ES-I3 (cell line): Measurements from ENCODE around the gene LY6G6D.

Experiments
- H3K36me3 ChIP-seq: 2 replicates; pipeline ENCODE4 v1.6.1; 2013; ENCODE audit warnings: mild to moderate bottlenecking, low read length, control low read depth, moderate library complexity; ENCODE audit not compliant: insufficient read depth
- H3K4me1 ChIP-seq: 2 replicates; pipeline ENCODE4 v1.6.1; 2013; ENCODE audit warnings: mild to moderate bottlenecking, control low read depth, low read length; ENCODE audit not compliant: insufficient read depth
- H3K9ac ChIP-seq: 2 replicates; pipeline ENCODE4 v1.6.1; 2013; ENCODE audit warnings: low read depth, mild to moderate bottlenecking, low read length, moderate library complexity
- H3K9me3 ChIP-seq: 2 replicates; pipeline ENCODE4 v1.6.1; 2013; ENCODE audit warnings: mild to moderate bottlenecking, low read length, moderate library complexity; ENCODE audit not compliant: control insufficient read depth, insufficient read depth

Gene LY6G6D

DNA sequence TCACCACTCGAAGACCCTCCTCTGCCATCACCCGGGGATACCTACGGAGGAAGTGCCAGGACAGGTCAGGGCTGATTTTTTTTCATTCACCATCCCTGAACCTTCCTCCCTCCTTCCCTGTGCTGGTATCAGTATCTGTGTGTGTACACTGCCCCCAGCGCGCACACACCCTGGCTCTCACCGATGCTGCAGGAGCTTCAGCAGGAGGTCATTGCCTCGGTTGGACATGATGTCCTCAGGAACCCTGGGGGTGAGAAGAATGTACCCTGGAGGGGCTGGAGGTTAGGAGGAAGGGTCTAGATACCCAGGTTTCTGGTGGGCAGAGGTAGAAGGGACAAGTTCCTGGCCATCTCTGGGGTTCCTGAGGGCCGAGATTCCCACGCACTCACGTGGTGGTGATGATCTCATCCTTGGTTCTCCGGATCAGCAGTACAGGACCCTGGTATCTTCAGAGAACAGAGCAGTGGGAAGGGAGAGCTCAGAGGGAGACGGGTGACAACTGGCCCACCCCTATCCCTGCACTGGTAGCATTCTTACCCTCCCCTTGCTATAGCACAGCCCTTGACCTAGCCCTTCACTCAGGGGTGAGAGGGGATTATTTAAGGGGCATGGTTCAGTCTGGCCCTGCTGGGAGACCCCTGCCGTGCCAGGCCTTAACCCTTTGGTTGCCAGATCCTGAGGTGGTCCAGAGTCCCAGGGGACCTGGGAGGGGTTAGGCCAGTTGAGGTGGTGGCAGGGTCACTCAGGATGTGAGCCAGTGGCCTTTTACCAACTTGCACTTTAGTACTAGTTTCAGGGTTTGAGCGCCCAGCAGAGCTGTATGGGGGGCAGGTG is 27.1 kb upstream of the LY6G6D start:
- Histone ChIP-seq H3K9me3 (no peaks in the 10 kb centered on the region), H3K9ac (no peak overlapping the region), H3K36me3 (peaks cover 15% of the 10 kb centered on the region), H3K4me1 (peaks cover 6% of the 10 kb centered on the region; the same call in 1 of the 2 replicates)

DNA sequence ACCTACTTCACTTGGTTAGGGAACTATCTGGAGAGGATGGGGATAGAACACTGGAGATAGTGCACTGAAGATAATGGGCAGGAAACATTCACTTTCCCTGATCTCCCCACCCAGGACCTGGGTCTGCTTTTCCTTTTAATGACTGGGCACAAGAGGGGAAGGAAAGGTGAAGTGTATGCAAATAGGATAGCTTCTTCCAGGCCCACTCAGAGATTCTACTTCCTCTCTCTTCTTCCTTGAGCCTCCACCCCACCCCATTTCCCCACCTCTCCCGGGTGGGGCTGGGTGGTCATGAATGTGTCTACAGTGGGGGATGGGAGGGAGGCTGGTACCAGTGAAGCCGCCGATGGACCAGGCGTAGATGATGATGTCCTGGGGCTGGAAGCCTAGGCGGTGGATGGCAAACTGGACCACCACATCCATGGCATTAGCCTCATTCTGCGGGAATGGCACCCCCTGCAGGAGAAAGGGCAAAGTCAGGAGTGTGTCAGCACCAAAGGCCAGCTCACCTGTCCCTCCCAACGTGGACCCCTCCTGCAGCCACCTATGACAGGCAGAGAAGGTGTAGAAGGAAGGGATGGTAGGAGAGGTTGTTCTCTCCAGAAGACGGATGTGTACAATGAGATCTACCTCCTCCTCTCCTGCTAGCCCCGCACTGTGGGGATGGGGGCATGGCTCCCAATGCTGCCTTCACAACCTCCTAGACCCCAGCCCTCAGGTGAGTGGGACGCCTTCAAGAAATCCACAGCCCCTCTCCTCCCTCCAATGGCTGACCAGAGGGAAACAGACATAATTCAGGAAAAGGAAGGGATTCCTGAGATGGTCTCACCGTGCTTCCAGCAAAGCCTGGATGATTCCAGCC is 25.7 kb upstream of the LY6G6D start:
- Histone ChIP-seq H3K4me1 (peaks cover 6% of the 10 kb centered on the region; the same call in 1 of the 2 replicates), H3K9me3 (no peaks in the 10 kb centered on the region), H3K36me3 (peaks cover 15% of the 10 kb centered on the region), H3K9ac (no peak overlapping the region)

DNA sequence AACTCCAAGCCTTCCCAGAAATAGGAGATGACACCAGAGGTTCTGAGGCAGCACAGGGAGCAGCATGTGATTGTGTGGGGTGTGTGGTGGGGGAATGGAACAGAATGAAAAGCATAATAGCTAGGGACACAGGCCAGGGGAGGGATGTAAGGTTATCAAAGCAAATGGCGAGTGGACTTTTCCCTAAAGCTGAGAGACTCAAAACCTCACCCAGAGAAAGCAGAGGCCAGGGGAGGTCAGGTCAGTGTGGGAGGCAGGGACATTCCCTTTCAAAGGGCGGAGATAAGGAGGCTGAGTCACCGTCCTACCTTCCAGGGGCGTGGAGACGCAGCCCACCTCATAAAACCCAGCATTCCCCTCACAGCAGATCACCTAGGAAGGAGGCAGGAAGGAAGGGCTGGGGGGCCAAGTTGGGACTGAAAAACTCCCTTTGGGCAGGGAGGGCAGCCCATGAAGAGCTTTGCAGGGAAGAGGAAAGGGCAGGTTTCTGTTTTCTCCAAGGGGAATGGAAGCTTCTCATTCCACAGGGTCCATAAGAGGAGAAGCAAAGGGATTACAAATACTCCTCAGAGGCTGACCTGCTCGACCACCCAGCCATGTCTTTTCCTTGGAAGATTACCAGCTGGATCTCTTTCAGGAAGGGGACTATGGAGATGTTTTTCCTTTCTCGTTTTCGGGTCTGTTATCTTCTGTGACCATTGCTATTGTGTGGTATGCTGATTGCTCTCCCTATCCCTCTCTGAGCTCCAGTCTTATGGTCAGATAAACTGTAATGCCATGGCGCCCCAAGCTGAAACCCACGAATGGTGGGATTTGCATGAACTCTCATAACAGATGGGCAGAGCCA is 24.7 kb upstream of the LY6G6D start:
- H3K9me3 ChIP-seq, result no peaks in the 10 kb centered on the region
- peaks cover 6% of the 10 kb centered on the region; the same call in 1 of the 2 replicates for H3K4me1 ChIP-seq
- H3K36me3 ChIP-seq, result peaks cover 15% of the 10 kb centered on the region
- H3K9ac ChIP-seq, result no peak overlapping the region

DNA sequence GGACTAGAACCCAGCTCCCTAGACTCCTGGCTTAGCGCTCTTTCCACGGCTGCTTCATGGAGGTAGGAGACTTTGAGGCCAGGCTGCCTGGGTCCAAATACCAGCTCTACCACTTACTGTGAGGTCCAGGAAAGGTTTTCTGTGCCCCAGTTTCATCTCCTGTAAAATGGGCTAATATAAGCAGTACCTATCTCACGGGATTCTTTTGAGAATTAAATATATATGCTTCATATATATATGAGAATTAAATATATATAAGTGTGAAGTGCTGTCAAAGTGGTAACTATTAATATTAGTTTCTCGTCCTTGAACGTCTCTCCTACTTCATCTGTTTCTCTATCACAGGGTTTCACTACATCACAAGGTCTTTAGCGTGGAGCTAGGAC is 24.1 kb upstream of the LY6G6D start:
- Histone ChIP-seq H3K9ac (no peak overlapping the region), H3K9me3 (no peaks in the 10 kb centered on the region), H3K36me3 (peaks cover 15% of the 10 kb centered on the region), H3K4me1 (peaks cover 6% of the 10 kb centered on the region; the same call in 1 of the 2 replicates)

DNA sequence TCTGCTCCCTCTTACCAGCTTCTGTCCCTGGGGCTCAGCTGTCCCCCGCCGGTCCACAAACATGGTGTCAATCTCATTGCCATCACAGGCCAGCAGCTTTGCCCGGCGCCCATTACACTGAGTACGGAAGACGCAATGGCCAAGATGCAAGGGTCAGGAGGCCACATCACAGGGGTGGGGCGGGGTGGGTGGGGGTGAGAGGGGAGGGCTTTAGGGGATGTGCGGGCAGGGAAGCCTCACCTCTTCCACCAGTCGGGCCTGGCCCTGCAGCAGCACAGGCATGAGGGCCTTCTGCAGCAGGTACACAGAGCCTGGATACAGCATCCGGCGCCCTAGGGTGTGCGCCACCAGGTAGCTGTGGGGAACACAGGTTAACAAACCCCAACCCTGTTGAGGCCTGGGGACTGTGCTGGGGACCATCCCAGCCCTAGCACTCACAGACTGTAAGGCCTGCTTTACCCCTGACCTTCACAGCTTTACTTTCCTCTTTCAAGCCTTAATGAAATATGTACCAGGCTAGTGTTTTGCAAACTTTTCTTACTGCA is 23.5 kb upstream of the LY6G6D start:
- Histone ChIP-seq H3K36me3 (peaks cover 15% of the 10 kb centered on the region), H3K4me1 (peaks cover 6% of the 10 kb centered on the region; the same call in 1 of the 2 replicates), H3K9ac (no peak overlapping the region), H3K9me3 (no peaks in the 10 kb centered on the region)

- H3K4me1 ChIP-seq, result peaks cover 6% of the 10 kb centered on the region; the same call in 1 of the 2 replicates
- no peaks in the 10 kb centered on the region for H3K9me3 ChIP-seq
- peaks cover 15% of the 10 kb centered on the region for H3K36me3 ChIP-seq
- H3K9ac ChIP-seq, result no peak overlapping the region
These were observed 22.8 kb upstream of the LY6G6D start for GRCh38 chr6:31692353-31692752.

DNA sequence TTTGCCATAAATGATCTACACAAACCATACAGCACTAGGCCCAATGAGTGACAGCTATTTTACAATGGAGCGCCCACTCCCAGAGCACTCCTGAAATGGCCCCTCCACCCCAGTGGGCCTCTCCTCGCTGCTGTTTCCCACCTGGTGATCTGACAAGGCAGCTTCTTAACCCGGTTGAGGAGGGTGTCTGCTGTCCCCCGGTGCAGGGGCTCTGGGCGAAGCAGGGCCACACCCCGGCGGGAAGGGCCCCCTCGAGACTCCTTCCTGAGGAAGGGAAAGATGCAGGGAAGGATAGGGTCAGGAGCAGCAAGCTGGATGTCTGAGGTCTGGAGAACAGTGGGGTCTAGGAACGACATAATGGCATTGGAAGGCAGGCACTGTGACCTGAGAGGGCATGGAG is 22.3 kb upstream of the LY6G6D start:
- Histone ChIP-seq H3K9me3 (no peaks in the 10 kb centered on the region), H3K36me3 (peaks cover 13% of the 10 kb centered on the region), H3K9ac (no peak overlapping the region), H3K4me1 (peaks cover 6% of the 10 kb centered on the region; the same call in 1 of the 2 replicates)

- H3K36me3 ChIP-seq, result peaks cover 8% of the 10 kb centered on the region
- H3K4me1 ChIP-seq, result peaks cover 6% of the 10 kb centered on the region; the same call in 1 of the 2 replicates
- H3K9me3 ChIP-seq, result no peaks in the 10 kb centered on the region
- H3K9ac ChIP-seq, result no peak overlapping the region
These were observed 21.6 kb upstream of the LY6G6D start for GRCh38 chr6:31693535-31693934.

DNA sequence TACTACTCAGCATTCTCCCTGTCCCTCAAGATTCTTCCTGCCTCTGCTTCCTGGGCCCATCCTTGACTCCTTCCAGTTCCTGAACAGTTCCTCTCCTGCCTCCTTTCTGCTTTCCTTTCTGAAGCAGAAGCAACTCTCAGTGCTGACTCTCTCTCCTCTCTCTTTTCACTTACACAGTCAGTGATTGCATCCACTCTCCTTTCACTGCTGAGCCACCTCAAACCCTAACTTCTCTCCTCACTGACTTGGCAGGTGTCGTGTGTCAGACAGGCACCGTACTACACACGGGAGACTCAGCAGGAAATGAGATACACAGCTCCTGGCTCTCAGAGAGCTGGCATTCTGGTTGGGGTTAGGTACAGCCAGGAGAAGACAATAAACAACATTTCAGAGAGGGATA is 17.6 kb upstream of the LY6G6D start:
- Histone ChIP-seq H3K9ac (no peak overlapping the region), H3K9me3 (no peaks in the 10 kb centered on the region), H3K36me3 (peaks cover 3% of the 10 kb centered on the region; the same call in 1 of the 2 replicates), H3K4me1 (peaks cover 7% of the 10 kb centered on the region; the same call in 1 of the 2 replicates)

GRCh38 chr6:31700740-31701401 is 14.3 kb upstream of the LY6G6D start:
- H3K4me1 ChIP-seq, result peaks cover 7% of the 10 kb centered on the region; the same call in 1 of the 2 replicates
- 0 out of 2 replicates have a peak, but pooled peaks cover 3% of the 10 kb centered on the region for H3K36me3 ChIP-seq
- H3K9ac ChIP-seq, result no peak overlapping the region
- H3K9me3 ChIP-seq, result no peaks in the 10 kb centered on the region

GRCh38 chr6:31701666-31702404 is 13.3 kb upstream of the LY6G6D start:
- Histone ChIP-seq H3K9ac (peak overlapping the region; percentile 69), H3K36me3 (0 out of 2 replicates have a peak, but pooled peaks cover 3% of the 10 kb centered on the region), H3K4me1 (peaks cover 7% of the 10 kb centered on the region; the same call in 1 of the 2 replicates), H3K9me3 (no peaks in the 10 kb centered on the region)

DNA sequence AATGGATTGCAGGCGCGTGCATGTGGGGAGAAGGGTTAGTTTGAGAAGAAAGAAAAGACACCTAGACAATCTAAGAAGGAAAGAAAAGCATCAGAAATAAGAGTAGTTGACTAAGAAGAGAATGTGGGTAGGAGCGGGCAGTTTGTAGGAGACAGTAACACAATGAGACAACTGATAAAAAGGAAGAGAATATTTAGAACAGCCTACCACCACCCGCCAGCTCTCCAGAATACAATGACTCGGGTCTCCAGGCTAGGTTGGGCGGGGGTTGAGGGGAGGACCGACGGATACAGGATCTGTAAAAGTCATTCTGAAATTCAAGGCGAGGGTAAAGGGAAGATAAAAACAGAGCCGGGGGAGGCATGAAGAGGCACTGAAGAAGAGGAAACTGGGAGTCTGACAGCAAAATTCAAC is 12.7 kb upstream of the LY6G6D start:
- Histone ChIP-seq H3K4me1 (peaks cover 7% of the 10 kb centered on the region; the same call in 1 of the 2 replicates), H3K36me3 (0 out of 2 replicates have a peak, but pooled peaks cover 3% of the 10 kb centered on the region), H3K9ac (peak overlapping the region; percentile 69), H3K9me3 (no peaks in the 10 kb centered on the region)
